Measurements from ENCODE around the gene BET1L.
"Not testable (repeated sequence)": the region's sequence is repeated elsewhere in the genome, so short reads cannot be mapped to it uniquely, and the experiment has no call there.

BET1L gene

GRCh38 chr11:207208-207862 is at the start of gene BET1L, which contains the start of gene RIC8A:
Gene BET1L (minus strand): TSS chr11:207399. CDS start chr11:207321, 78 bp downstream.
Gene RIC8A (plus strand): TSS chr11:207708. CDS start chr11:208855, 1,147 bp downstream.
- DNase-seq, result peak; percentile 96 to 98

- no peak for DNase-seq
Observed at GRCh38 chr11:255816-256215, 48.6 kb upstream of the BET1L start.

- no peak for DNase-seq
Observed at GRCh38 chr11:255176-255575, 48.0 kb upstream of the BET1L start.

GRCh38 chr11:253886-254270 is 46.7 kb upstream of the BET1L start:
- no peak for DNase-seq

GRCh38 chr11:253160-253885 is 46.1 kb upstream of the BET1L start:
- no peak for DNase-seq

GRCh38 chr11:252666-253065 is 45.5 kb upstream of the BET1L start:
- no peak for DNase-seq

- DNase-seq, result no peak
Observed at GRCh38 chr11:251550-251949, 44.4 kb upstream of the BET1L start.

GRCh38 chr11:250740-251299 is 43.6 kb upstream of the BET1L start:
- DNase-seq, result peak; percentile 19 to 71

GRCh38 chr11:250274-250673 is 43.1 kb upstream of the BET1L start:
- no peak for DNase-seq

- DNase-seq, result no peak
Observed at GRCh38 chr11:249062-249461, 41.9 kb upstream of the BET1L start.

GRCh38 chr11:244376-244775 is 37.2 kb upstream of the BET1L start:
- no peak for DNase-seq

GRCh38 chr11:241634-242033 is 34.4 kb upstream of the BET1L start:
- no peak for DNase-seq

GRCh38 chr11:240315-240714 is 33.1 kb upstream of the BET1L start:
- DNase-seq, result no peak

- DNase-seq, result not testable (repeated sequence)
Observed at GRCh38 chr11:238346-238745, 31.1 kb upstream of the BET1L start.

- DNase-seq, result peak; percentile 83 to 94
Observed at GRCh38 chr11:236774-237767, 29.9 kb upstream of the BET1L start, which contains the start of gene PSMD13. Gene PSMD13 (plus strand): TSS chr11:236976. CDS start chr11:237050, 74 bp downstream.

- peak; percentile 83 to 91 for DNase-seq
Observed at GRCh38 chr11:235997-236773, 29.0 kb upstream of the BET1L start, which contains the start of gene SIRT3. Gene SIRT3 (minus strand): TSS chr11:236342. CDS start chr11:236328, 14 bp downstream.

GRCh38 chr11:235609-235996 is 28.4 kb upstream of the BET1L start:
- DNase-seq, result peak; percentile 28 to 55

GRCh38 chr11:235180-235579 is 28.0 kb upstream of the BET1L start:
- no peak for DNase-seq

- DNase-seq, result no peak
Observed at GRCh38 chr11:232783-233565, 25.8 kb upstream of the BET1L start.

- no peak for DNase-seq
Observed at GRCh38 chr11:230431-230830, 23.2 kb upstream of the BET1L start.

- no peak for DNase-seq
Observed at GRCh38 chr11:227824-228379, 20.7 kb upstream of the BET1L start.
